T-helper 2 cell treated with Interferon-gamma antibody and Interleukin-4, amounts not matched to agents 5 μg/mL and 100 μg/mL, for 36 hours (primary cell): ENCODE measurements around the gene GOLGA6A.
A peak's percentile ranks its signal among the peaks of the same experiment; 100 is the strongest.

Experiments used
- DNase-seq: peaks from one replicate; pipeline ENCODE4 v3.0.0; 2021; ENCODE audit warnings: low spot score
- H3K27ac Mint-ChIP-seq: one replicate; pipeline ENCODE4 v1.8.0; 2021; ENCODE audit warnings: mild to moderate bottlenecking, mixed read lengths
- H3K27me3 Mint-ChIP-seq: one replicate; pipeline ENCODE4 v1.8.0; 2021; ENCODE audit warnings: low read depth, mixed read lengths
- H3K36me3 Mint-ChIP-seq: one replicate; pipeline ENCODE4 v1.8.0; 2021; ENCODE audit warnings: low read depth, mixed read lengths
- H3K4me1 Mint-ChIP-seq: one replicate; pipeline ENCODE4 v1.8.0; 2021; ENCODE audit warnings: low read depth, mixed read lengths
- H3K4me3 Mint-ChIP-seq: one replicate; pipeline ENCODE4 v1.8.0; 2022; ENCODE audit warnings: mild to moderate bottlenecking, moderate library complexity, mixed read lengths
- H3K9me3 Mint-ChIP-seq: one replicate; pipeline ENCODE4 v1.8.0; 2021; ENCODE audit warnings: mixed read lengths

GOLGA6A gene

DNA sequence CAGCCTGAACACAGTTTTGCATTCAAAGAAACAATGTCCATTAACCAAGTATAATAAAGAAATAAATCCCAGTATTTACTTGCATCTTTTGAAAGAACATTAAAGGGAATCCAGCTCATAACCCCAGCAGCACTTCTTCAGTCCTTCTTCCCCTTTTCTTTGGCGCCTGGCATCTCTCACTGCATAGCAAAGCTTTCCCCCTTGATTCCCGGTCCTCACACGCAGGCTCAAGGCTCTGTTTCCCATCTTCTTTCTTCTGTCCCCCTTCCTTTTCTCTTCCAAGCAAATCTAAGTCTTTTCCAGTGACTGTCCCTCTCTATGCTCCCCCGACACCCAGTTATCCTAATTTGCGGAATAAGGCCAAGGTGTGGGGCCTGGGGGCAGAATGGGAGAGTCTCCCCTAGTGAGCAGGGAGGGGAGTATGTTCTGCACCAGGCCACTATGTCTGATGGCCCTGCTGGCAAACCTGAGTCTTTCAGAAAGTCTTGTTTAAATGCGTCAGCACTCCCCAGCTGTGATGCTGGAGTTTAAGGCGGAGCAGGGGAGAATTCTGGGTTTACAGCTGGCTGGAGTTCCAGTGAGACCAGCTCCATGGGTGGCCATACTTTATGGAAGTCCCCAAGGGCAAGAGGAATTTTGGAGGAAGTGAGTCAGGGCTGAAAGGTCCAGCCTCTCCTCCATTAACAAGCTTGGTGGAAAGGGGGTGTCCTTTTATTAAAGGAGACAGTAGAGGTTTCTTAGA lies 42.1 kb downstream of the GOLGA6A start:
- Mint-ChIP-seq H3K9me3 (no peaks in the 10 kb centered on the region), H3K27me3 (no peaks in the 10 kb centered on the region), H3K4me3 (no peak overlapping the region), H3K36me3 (peaks cover 30% of the 10 kb centered on the region), H3K4me1 (no peaks in the 10 kb centered on the region), H3K27ac (no peak overlapping the region)
- no peak for DNase-seq

- Mint-ChIP-seq H3K36me3 (peaks cover 34% of the 10 kb centered on the region), H3K4me3 (no peak overlapping the region), H3K4me1 (no peaks in the 10 kb centered on the region), H3K27me3 (no peaks in the 10 kb centered on the region), H3K9me3 (no peaks in the 10 kb centered on the region), H3K27ac (no peak overlapping the region)
- DNase-seq, result no peak
Measured at GRCh38 chr15:74039656-74040010, 42.7 kb downstream of the GOLGA6A start.

DNA sequence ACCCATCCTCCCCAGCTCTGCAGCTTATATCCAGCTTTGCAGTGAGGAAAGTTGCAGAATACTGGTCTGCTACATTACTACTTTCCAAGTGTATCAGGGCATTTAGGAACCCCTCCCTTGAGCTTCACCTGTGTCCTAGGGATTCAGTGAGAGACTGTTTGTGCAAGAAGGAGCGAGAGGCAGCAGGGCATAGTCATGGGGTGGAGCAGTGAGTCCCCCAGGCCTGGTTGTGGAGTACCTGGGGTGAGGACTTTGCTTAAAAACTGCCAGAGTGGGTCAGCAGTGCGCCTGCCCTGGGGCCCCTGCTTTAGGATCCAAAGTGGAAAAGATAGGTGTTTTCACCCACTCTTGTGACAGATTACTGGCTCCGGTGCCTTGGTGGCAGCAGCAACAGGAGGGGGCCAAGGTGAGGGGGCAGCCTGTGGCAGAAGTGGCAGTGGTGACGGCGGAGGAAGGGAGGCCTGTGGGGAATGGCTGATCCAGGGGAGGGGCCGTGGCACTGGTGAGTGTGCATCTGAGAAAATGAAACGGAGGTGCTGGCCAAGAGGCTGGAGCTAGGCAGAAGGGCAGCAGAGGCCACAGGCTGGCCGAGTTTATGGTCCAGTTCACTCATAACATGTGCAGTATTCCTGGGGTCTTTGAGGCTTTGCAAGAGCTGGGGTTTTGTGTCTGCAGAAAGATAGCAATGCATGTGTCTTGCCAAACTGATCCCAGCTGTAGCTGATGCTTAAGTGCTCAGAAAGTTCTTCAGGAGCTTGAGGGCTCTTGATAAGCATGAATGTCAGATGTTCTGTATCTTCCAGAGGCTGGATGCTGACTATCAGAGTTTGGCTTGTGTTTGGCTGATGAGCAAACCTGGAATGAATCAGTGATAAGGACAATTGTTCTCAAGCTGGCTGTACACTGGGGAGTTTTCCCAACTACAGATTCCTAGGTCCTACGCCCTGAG lies 43.4 kb downstream of the GOLGA6A start:
- no peak overlapping the region for H3K27ac Mint-ChIP-seq
- no peaks in the 10 kb centered on the region for H3K27me3 Mint-ChIP-seq
- no peaks in the 10 kb centered on the region for H3K9me3 Mint-ChIP-seq
- peaks cover 38% of the 10 kb centered on the region for H3K36me3 Mint-ChIP-seq
- no peak for DNase-seq
- H3K4me1 Mint-ChIP-seq, result no peaks in the 10 kb centered on the region
- no peak overlapping the region for H3K4me3 Mint-ChIP-seq

GRCh38 chr15:74037171-74038117 lies 44.9 kb downstream of the GOLGA6A start:
- Mint-ChIP-seq H3K36me3 (peaks cover 38% of the 10 kb centered on the region), H3K4me3 (no peak overlapping the region), H3K27ac (peak overlapping the region; percentile 16), H3K4me1 (peaks cover 3% of the 10 kb centered on the region), H3K9me3 (no peaks in the 10 kb centered on the region), H3K27me3 (no peaks in the 10 kb centered on the region)
- no peak for DNase-seq

DNA sequence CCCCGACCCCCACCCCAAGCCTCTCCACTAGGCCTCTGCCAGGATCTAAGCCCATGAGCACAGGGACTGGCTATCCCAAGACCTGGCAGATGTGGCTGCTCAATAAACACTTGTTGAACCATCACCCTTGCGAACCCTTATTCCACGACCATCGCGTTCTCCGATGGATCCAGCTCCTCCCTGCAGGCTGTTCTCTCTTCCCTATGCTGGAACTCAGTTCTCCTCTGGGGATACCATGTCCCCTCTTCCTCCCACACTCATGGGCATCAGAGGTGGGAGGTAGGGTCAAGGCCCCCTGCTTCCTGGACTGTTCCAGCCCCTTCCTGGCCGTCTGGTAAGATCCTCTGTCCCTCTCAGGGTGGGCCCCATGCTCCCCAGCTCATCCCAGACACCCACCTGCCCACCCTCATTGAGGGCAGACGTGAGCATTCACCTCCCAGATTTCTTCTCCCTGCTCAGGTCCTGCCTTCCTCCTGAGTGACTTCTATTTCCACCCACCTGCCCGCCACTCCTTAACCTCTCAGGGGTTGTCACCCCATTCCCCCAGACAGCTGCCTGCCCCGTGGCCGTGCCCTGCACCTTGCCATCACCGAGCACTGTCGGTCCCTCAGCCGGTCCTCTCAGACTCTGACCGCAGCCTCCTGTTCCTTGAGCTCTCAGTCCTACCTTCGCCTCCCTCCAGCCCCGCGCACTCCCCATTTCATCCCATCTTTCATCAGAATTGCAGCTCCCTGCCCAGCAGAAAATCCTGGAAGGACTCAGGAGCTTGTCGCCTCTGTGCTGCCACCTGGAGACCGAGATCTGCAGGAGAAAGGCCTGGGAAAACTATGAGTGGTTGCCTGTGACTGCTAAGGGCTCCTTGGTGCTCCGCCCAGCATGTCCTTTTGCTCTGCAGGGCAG lies 45.8 kb downstream of the GOLGA6A start:
- Mint-ChIP-seq H3K4me1 (peaks cover 3% of the 10 kb centered on the region), H3K27me3 (no peaks in the 10 kb centered on the region), H3K9me3 (no peaks in the 10 kb centered on the region), H3K36me3 (peaks cover 44% of the 10 kb centered on the region), H3K27ac (no peak overlapping the region), H3K4me3 (no peak overlapping the region)
- DNase-seq, result no peak

DNA sequence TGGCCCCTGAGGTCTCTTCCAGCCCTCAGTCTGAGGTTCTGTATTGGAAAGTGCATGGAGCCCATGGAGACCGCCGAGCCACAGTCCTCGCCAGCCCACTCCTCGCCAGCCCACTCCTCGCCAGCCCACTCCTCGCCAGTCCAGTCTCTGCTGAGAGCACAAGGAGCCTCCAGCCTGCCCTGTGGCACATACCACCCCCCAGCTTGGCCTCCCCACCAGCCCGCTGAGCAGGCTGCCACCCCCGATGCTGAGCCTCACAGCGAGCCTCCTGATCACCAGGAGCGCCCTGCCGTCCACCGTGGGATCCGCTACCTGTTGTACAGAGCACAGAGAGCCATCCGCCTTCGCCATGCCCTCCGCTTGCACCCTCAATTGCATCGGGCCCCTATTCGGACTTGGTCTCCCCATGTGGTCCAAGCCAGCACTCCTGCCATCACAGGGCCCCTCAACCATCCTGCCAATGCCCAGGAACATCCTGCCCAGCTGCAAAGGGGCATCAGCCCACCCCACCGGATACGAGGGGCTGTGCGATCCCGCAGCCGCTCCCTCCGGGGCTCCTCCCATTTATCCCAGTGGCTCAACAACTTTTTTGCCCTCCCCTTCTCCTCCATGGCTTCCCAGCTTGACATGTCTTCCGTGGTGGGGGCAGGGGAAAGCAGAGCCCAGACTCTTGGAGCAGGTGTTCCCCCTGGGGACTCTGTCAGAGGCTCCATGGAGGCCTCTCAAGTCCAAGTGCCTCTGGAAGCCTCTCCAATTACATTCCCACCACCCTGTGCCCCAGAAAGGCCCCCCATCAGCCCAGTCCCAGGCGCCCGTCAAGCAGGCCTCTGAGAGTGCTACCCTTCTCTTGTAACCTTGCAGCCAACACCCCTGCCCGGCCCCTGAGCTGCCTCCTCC lies 47.0 kb downstream of the GOLGA6A start:
- no peaks in the 10 kb centered on the region for H3K9me3 Mint-ChIP-seq
- no peak overlapping the region for H3K4me3 Mint-ChIP-seq
- H3K27ac Mint-ChIP-seq, result no peak overlapping the region
- DNase-seq, result no peak
- H3K27me3 Mint-ChIP-seq, result no peaks in the 10 kb centered on the region
- peaks cover 51% of the 10 kb centered on the region for H3K36me3 Mint-ChIP-seq
- peaks cover 3% of the 10 kb centered on the region for H3K4me1 Mint-ChIP-seq

DNA sequence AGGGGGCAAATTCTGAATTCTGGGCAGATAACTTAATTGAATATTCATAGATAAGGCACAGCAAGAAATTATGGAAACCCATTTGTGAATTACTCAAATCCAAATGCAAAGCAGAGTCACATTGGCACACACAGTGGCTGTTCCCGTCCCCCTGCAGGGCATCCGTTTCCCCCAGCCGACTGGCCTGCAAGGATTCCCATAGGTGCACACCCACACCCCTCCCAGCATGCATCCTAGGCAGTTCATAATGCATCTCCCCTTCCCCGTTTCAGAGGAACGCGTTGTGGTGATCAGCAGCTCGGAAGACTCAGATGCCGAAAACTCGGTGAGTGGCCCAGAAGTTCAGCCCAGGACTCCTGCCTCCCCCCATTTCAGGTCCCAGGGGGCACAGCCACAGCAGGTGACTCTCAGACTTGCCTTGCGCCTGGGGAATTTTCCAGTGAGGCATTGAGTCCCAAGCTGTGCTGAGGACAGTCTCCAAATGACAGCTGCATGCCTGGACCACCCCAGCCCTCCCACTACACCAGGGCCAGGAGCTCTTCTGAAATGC lies 48.1 kb downstream of the GOLGA6A start:
- peaks cover 3% of the 10 kb centered on the region for H3K4me1 Mint-ChIP-seq
- no peak overlapping the region for H3K4me3 Mint-ChIP-seq
- no peak overlapping the region for H3K27ac Mint-ChIP-seq
- H3K9me3 Mint-ChIP-seq, result no peaks in the 10 kb centered on the region
- peaks cover 54% of the 10 kb centered on the region for H3K36me3 Mint-ChIP-seq
- DNase-seq, result no peak
- no peaks in the 10 kb centered on the region for H3K27me3 Mint-ChIP-seq

DNA sequence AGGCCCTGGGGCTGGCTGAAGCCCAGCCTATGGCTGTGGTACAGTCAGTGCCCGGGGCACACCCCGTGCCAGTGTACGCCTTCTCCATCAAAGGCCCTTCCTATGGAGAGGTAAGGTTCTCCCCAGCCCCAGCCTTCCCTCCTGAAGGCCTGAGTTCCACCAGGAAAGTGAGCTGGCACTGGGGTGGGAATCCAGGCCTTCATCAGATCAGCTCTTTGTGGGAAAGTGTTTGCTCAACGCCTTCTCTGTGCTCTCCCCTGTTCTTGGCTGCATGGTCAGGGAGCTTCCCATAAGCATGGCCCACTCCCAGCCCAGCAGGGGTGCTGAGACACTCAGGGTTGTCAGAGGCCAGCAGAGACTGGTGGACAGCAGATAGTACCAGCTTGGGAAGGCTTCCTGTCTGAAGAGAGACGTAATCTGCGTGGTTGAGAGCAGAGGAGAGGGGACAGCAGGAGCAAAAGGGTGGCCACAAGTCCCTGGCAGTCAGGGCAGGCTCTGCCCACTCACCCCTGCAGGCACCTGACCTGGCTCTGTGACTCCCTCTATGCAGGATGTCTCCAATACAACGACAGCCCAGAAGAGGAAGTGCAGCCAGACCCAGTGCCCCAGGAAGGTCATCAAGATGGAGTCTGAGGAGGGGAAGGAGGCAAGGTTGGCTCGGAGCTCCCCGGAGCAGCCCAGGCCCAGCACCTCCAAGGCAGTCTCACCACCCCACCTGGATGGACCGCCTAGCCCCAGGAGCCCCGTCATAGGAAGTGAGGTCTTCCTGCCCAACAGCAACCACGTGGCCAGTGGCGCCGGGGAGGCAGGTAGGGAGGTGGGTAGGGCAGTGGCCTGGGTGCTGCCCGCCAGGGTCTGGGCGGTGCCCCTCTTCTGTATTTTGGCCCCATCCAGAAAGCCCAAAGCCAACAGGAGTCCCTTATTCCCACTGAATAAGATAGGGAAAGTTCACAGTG lies 49.5 kb downstream of the GOLGA6A start:
- DNase-seq, result no peak
- Mint-ChIP-seq H3K4me1 (peaks cover 3% of the 10 kb centered on the region), H3K27ac (no peak overlapping the region), H3K27me3 (no peaks in the 10 kb centered on the region), H3K9me3 (no peaks in the 10 kb centered on the region), H3K36me3 (peaks cover 61% of the 10 kb centered on the region), H3K4me3 (no peak overlapping the region)

DNA sequence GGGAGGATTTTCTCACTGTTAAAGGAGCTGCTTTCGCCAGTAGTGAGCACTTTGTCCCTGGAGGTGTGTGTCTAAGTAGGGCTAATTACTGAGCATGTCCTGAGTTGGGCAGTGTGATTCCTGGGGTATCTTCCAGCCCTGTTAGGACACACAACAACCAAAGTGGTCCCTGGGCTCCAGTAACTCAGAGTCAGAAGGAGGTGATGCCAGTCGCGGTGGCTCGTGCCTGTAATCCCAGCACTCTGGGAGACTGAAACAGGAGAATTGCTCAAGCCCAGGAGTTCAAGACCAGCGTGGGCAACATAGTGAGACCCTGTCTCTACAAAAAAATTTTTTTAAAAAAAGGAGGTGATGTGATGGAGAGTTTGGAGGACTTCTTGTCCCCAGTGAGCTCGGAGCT lies 50.3 kb downstream of the GOLGA6A start:
- H3K36me3 Mint-ChIP-seq, result peaks cover 57% of the 10 kb centered on the region
- H3K4me3 Mint-ChIP-seq, result no peak overlapping the region

GRCh38 chr15:74028646-74029045 lies 53.7 kb downstream of the GOLGA6A start:
- Mint-ChIP-seq H3K9me3 (no peaks in the 10 kb centered on the region), H3K27ac (no peak overlapping the region), H3K4me3 (no peak overlapping the region), H3K4me1 (peaks cover 3% of the 10 kb centered on the region), H3K36me3 (peaks cover 38% of the 10 kb centered on the region), H3K27me3 (no peaks in the 10 kb centered on the region)
- no peak for DNase-seq

More for the DNA sequence above, 50.3 kb downstream of the GOLGA6A start:
- DNase-seq, result no peak
- Mint-ChIP-seq H3K4me1 (peaks cover 3% of the 10 kb centered on the region), H3K27me3 (no peaks in the 10 kb centered on the region), H3K9me3 (no peaks in the 10 kb centered on the region), H3K27ac (no peak overlapping the region)

- Mint-ChIP-seq H3K27ac (no peak overlapping the region), H3K9me3 (no peaks in the 10 kb centered on the region), H3K4me3 (no peak overlapping the region), H3K36me3 (peaks cover 40% of the 10 kb centered on the region), H3K4me1 (no peaks in the 10 kb centered on the region), H3K27me3 (no peaks in the 10 kb centered on the region)
- DNase-seq, result no peak
Measured at GRCh38 chr15:74027688-74028087, 54.7 kb downstream of the GOLGA6A start.
